ENCODE measurements around the gene TMEM238L.

DNA sequence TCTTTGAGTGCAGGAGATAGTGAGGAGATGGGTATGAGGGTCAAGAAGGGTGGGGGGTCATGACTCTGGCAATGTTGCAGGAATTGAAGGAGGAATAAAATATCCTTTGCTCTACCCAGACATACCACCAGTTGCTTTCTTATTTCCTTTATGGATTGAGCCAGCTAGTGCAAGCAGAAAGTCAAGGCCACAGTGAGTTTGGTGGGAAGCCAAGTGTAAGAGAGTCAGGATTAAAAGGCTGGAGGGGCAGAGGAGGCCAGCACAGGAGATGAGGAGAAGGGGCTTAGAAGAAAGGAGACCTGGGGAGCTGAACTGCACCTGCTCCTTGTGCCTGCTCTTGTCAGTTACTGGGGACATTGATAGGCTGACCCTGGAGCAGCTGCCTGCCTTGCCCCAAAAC is 17.9 kb upstream of the TMEM238L start:
- no peak for TF ChIP-seq CTCF (conservative IDR thresholded peaks at IDR 0.05; ENCODE audit: low read length)
- TF ChIP-seq EZH2phosphoT487 (IDR thresholded peaks at IDR 0.05; ENCODE audit: borderline replicate concordance) = no peak
